Measurements from ENCODE around the gene TMEM87A.

TMEM87A gene

DNA sequence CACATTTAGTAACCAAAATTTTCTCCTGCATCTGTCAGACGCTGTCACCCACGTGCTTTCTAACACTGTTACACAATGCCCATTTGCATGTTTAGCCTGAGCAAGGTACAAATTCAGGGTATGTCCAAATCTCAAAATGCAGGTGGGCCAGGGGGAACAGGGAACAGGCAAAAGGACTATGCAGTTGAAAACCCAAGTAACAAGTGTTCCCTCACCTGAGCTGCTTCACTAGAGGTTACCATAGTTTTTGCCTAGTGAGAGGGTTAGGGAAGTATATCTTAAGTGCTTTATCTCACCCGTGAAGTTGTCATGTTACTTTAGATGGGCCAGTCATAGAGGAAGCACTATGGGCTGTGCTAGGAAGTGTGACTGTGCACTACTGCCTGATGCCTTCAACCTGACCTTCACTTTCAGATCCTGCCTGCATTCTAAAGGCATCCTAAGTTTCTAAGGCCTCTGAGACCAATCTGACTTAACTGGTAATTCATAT lies 6.0 kb upstream of the TMEM87A start:
- Histone ChIP-seq H3K4me3 (replicated peaks; ENCODE audit: insufficient read depth, low read length) (no peak overlapping the region), H3K27me3 (ENCODE audit: insufficient read depth, poor library complexity, severe bottlenecking) (no peaks in the 10 kb centered on the region), H3K27ac (replicated peaks) (peak overlapping the region; percentile 71)
- DNase-seq (ENCODE audit: low read depth in 1 of 2, low spot score in 1 of 2): peak in 1 of 2 experiments; percentile 79
- TF ChIP-seq, protein P1, sequence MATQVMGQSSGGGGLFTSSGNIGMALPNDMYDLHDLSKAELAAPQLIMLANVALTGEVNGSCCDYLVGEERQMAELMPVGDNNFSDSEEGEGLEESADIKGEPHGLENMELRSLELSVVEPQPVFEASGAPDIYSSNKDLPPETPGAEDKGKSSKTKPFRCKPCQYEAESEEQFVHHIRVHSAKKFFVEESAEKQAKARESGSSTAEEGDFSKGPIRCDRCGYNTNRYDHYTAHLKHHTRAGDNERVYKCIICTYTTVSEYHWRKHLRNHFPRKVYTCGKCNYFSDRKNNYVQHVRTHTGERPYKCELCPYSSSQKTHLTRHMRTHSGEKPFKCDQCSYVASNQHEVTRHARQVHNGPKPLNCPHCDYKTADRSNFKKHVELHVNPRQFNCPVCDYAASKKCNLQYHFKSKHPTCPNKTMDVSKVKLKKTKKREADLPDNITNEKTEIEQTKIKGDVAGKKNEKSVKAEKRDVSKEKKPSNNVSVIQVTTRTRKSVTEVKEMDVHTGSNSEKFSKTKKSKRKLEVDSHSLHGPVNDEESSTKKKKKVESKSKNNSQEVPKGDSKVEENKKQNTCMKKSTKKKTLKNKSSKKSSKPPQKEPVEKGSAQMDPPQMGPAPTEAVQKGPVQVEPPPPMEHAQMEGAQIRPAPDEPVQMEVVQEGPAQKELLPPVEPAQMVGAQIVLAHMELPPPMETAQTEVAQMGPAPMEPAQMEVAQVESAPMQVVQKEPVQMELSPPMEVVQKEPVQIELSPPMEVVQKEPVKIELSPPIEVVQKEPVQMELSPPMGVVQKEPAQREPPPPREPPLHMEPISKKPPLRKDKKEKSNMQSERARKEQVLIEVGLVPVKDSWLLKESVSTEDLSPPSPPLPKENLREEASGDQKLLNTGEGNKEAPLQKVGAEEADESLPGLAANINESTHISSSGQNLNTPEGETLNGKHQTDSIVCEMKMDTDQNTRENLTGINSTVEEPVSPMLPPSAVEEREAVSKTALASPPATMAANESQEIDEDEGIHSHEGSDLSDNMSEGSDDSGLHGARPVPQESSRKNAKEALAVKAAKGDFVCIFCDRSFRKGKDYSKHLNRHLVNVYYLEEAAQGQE (IDR thresholded peaks at IDR 0.05; ENCODE audit: insufficient replicate concordance, low read depth): no peak
- peak; percentile 19; the same call in 1 of the 2 replicates for TF ChIP-seq SPI1 (IDR thresholded peaks at IDR 0.05; ENCODE audit: borderline replicate concordance, low read depth)

GRCh38 chr15:42276762-42277161 lies 3.5 kb upstream of the TMEM87A start:
- Histone ChIP-seq H3K27ac (replicated peaks) (peak overlapping the region; percentile 92), H3K27me3 (ENCODE audit: insufficient read depth, poor library complexity, severe bottlenecking) (no peaks in the 10 kb centered on the region), H3K4me3 (replicated peaks; ENCODE audit: insufficient read depth, low read length) (no peak overlapping the region)
- no peak for DNase-seq (ENCODE audit: low read depth in 1 of 2, low spot score in 1 of 2)
- TF ChIP-seq CTCF (IDR thresholded peaks at IDR 0.05; ENCODE audit: insufficient read depth, low read length): no peak
- TF ChIP-seq, protein P1 (IDR thresholded peaks at IDR 0.05; ENCODE audit: insufficient replicate concordance, low read depth): no peak
- TF ChIP-seq POLR2AphosphoS5 (IDR thresholded peaks at IDR 0.05; ENCODE audit: low read depth): no peak
- TF ChIP-seq SPI1 (IDR thresholded peaks at IDR 0.05; ENCODE audit: borderline replicate concordance, low read depth): no peak
- no peak for TF ChIP-seq GABPA (IDR thresholded peaks at IDR 0.05; ENCODE audit: low read depth)

GRCh38 chr15:42275780-42276391 lies 2.7 kb upstream of the TMEM87A start:
- DNase-seq (ENCODE audit: low read depth in 1 of 2, low spot score in 1 of 2): peak in 1 of 2 experiments; percentile 32
- TF ChIP-seq, protein P1 (IDR thresholded peaks at IDR 0.05; ENCODE audit: insufficient replicate concordance, low read depth): no peak
- TF ChIP-seq CTCF (IDR thresholded peaks at IDR 0.05; ENCODE audit: insufficient read depth, low read length) (no peak), POLR2AphosphoS5 (IDR thresholded peaks at IDR 0.05; ENCODE audit: low read depth) (no peak), GABPA (IDR thresholded peaks at IDR 0.05; ENCODE audit: low read depth) (no peak), SPI1 (IDR thresholded peaks at IDR 0.05; ENCODE audit: borderline replicate concordance, low read depth) (no peak)
- Histone ChIP-seq H3K4me3 (replicated peaks; ENCODE audit: insufficient read depth, low read length) (peak overlapping the region; percentile 73), H3K27ac (replicated peaks) (peak overlapping the region; percentile 92), H3K27me3 (ENCODE audit: insufficient read depth, poor library complexity, severe bottlenecking) (no peaks in the 10 kb centered on the region)

All from HL-60 (cell line).